SK-N-SH (cell line): ENCODE measurements around the gene PHGDH.

ENCODE experiments used
- NRF1 ChIP-seq: IDR thresholded peaks from 2 replicates; pipeline ENCODE4 v1.6.1; 2012; ENCODE audit warnings: low read depth, mild to moderate bottlenecking, low read length
- POLR2AphosphoS5 ChIP-seq: IDR thresholded peaks from 2 replicates; pipeline ENCODE4 v1.6.1; 2012; ENCODE audit warnings: low read depth, low read length
- RAD21 ChIP-seq: IDR thresholded peaks from 2 replicates; pipeline ENCODE4 v1.6.1; 2012; ENCODE audit warnings: mild to moderate bottlenecking, low read length
- USF1 ChIP-seq: IDR thresholded peaks from 2 replicates; pipeline ENCODE4 v1.4.0; 2012; ENCODE audit warnings: low read depth, borderline replicate concordance
- TF ChIP-seq, protein P1 (sequence below): fragments of 200-600 bp; sonication (generic); IDR thresholded peaks from 2 replicates; pipeline ENCODE4 v1.6.1; 2017; ENCODE audit warnings: antibody characterized with exemption, mild to moderate bottlenecking, moderate library complexity
- TF ChIP-seq, protein P2 (sequence below): IDR thresholded peaks from 2 replicates; pipeline ENCODE4 v1.6.1; 2012; ENCODE audit warnings: mild to moderate bottlenecking, low read depth, low read length, moderate library complexity
- TF ChIP-seq, protein P3 (sequence below): IDR thresholded peaks from 2 replicates; pipeline ENCODE4 v1.4.0; 2012; ENCODE audit warnings: low read depth, borderline replicate concordance

DNA sequence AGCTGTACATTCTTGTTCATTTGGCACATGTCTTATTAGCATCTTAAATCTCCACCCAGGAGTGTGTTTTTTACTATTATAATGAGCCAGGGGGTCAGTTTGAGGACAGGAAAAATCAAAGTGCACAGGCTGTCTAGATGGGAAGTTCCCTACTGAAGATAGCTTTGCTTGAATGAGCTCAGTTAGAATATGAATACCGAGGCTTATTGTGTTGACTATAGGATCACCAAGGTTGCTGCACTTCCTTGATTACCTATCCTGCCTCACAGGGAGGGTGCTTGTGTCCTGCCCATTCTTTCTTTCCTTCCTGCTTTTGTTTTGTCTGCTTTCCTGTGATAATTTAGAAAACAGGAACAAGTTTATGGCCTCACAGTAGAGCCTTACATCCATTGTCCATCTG lies 16.3 kb downstream of the PHGDH start:
- TF ChIP-seq RAD21 (no peak), NRF1 (no peak), POLR2AphosphoS5 (no peak), USF1 (no peak)
- TF ChIP-seq, protein P1, sequence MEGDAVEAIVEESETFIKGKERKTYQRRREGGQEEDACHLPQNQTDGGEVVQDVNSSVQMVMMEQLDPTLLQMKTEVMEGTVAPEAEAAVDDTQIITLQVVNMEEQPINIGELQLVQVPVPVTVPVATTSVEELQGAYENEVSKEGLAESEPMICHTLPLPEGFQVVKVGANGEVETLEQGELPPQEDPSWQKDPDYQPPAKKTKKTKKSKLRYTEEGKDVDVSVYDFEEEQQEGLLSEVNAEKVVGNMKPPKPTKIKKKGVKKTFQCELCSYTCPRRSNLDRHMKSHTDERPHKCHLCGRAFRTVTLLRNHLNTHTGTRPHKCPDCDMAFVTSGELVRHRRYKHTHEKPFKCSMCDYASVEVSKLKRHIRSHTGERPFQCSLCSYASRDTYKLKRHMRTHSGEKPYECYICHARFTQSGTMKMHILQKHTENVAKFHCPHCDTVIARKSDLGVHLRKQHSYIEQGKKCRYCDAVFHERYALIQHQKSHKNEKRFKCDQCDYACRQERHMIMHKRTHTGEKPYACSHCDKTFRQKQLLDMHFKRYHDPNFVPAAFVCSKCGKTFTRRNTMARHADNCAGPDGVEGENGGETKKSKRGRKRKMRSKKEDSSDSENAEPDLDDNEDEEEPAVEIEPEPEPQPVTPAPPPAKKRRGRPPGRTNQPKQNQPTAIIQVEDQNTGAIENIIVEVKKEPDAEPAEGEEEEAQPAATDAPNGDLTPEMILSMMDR, result no peak
- TF ChIP-seq, protein P2, sequence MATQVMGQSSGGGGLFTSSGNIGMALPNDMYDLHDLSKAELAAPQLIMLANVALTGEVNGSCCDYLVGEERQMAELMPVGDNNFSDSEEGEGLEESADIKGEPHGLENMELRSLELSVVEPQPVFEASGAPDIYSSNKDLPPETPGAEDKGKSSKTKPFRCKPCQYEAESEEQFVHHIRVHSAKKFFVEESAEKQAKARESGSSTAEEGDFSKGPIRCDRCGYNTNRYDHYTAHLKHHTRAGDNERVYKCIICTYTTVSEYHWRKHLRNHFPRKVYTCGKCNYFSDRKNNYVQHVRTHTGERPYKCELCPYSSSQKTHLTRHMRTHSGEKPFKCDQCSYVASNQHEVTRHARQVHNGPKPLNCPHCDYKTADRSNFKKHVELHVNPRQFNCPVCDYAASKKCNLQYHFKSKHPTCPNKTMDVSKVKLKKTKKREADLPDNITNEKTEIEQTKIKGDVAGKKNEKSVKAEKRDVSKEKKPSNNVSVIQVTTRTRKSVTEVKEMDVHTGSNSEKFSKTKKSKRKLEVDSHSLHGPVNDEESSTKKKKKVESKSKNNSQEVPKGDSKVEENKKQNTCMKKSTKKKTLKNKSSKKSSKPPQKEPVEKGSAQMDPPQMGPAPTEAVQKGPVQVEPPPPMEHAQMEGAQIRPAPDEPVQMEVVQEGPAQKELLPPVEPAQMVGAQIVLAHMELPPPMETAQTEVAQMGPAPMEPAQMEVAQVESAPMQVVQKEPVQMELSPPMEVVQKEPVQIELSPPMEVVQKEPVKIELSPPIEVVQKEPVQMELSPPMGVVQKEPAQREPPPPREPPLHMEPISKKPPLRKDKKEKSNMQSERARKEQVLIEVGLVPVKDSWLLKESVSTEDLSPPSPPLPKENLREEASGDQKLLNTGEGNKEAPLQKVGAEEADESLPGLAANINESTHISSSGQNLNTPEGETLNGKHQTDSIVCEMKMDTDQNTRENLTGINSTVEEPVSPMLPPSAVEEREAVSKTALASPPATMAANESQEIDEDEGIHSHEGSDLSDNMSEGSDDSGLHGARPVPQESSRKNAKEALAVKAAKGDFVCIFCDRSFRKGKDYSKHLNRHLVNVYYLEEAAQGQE, result no peak
- TF ChIP-seq, protein P3, sequence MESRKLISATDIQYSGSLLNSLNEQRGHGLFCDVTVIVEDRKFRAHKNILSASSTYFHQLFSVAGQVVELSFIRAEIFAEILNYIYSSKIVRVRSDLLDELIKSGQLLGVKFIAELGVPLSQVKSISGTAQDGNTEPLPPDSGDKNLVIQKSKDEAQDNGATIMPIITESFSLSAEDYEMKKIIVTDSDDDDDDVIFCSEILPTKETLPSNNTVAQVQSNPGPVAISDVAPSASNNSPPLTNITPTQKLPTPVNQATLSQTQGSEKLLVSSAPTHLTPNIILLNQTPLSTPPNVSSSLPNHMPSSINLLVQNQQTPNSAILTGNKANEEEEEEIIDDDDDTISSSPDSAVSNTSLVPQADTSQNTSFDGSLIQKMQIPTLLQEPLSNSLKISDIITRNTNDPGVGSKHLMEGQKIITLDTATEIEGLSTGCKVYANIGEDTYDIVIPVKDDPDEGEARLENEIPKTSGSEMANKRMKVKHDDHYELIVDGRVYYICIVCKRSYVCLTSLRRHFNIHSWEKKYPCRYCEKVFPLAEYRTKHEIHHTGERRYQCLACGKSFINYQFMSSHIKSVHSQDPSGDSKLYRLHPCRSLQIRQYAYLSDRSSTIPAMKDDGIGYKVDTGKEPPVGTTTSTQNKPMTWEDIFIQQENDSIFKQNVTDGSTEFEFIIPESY, result no peak
